T-cell (primary cell): Measurements from ENCODE around the gene MORN1. TPM values are rescaled to one million over a fixed set of nuclear protein-coding genes. Genes with fewer than 3 reads are reported as not detected.

Source experiments
- ATAC-seq, 4 experiments: fragments of 200-7000 bp in 3 of 4; fragments of 150-1000 bp in 1 of 4; cut with Tn5 transposase; replicated peaks in 1 of 4; 1 replicate in 3 of 4; 2 replicates in 1 of 4; pipeline ENCODE4 v1.10.0; 2021; ENCODE audit warnings: moderate library complexity in 3 of 4, mild to moderate bottlenecking in 2 of 4, moderate number of reproducible peaks in 1 of 4
- CTCF ChIA-PET, 2 donors: fragments of 300-600 bp; sonication (Branson Sonifier 250); formaldehyde crosslinking; loops; one replicate each; lab custom pipeline; 2022; ENCODE audit warnings: antibody characterized with exemption in 2 of 2; lab: Charles Lee
- POLR2A ChIA-PET, 2 donors: fragments of 300-600 bp; sonication (Branson Sonifier 250); formaldehyde crosslinking; loops; one replicate each; lab custom pipeline; 2022; ENCODE audit warnings: antibody characterized with exemption in 2 of 2; lab: Charles Lee
- DNase-seq, 35 experiments: peaks; one replicate each; pipeline versions ENCODE4 v3.0.0 to v3.0.0-alpha.2; 2013 to 2023
- H3K27ac ChIP-seq: one replicate; pipeline ENCODE4 v1.5.1; 2013; ENCODE audit warnings: low read length
- H3K27me3 ChIP-seq, 2 experiments: replicated peaks in 1 of 2; 1 replicate in 1 of 2; 2 replicates in 1 of 2; pipeline versions ENCODE4 v1.6.1 to v1.7.0; 2013; ENCODE audit warnings: low read length in 1 of 2, mixed read lengths in 1 of 2; ENCODE audit not compliant: control insufficient read depth in 2 of 2, insufficient read depth in 2 of 2; ENCODE audit errors: extremely low read depth in 1 of 2
- H3K36me3 ChIP-seq, 2 donors: 1 replicate in 1 of 2; 2 replicates in 1 of 2; pipeline versions ENCODE4 v1.6.1 to v1.7.0; 2013; ENCODE audit warnings: low read length in 1 of 2; ENCODE audit not compliant: control insufficient read depth in 2 of 2, insufficient read depth in 1 of 2; ENCODE audit errors: extremely low read depth in 1 of 2
- H3K4me1 ChIP-seq, 2 experiments: 1 replicate in 1 of 2; 2 replicates in 1 of 2; pipeline versions ENCODE4 v1.6.1 to v1.7.0; 2013; ENCODE audit warnings: low read length in 2 of 2, mixed read lengths in 1 of 2; ENCODE audit not compliant: insufficient read depth in 2 of 2, control insufficient read depth in 1 of 2; ENCODE audit errors: extremely low read depth in 1 of 2
- H3K4me3 ChIP-seq, 2 donors: 1 replicate in 1 of 2; 2 replicates in 1 of 2; pipeline versions ENCODE4 v1.5.1 to v1.7.0; 2013; ENCODE audit warnings: mild to moderate bottlenecking in 2 of 2, low read length in 1 of 2, moderate library complexity in 1 of 2; ENCODE audit not compliant: control insufficient read depth in 1 of 2; ENCODE audit errors: extremely low read depth in 1 of 2
- H3K9me3 ChIP-seq: 2 replicates; pipeline ENCODE4 v1.7.0; 2013
- H3K27ac Mint-ChIP-seq, 2 donors: one replicate each; pipeline ENCODE4 v1.8.0; 2020 to 2021; ENCODE audit warnings: mild to moderate bottlenecking in 2 of 2, mixed read lengths in 2 of 2
- H3K27me3 Mint-ChIP-seq, 2 donors: one replicate each; pipeline ENCODE4 v1.8.0; 2021 to 2022; ENCODE audit warnings: mixed read lengths in 2 of 2
- H3K36me3 Mint-ChIP-seq: one replicate; pipeline ENCODE4 v1.8.0; 2021; ENCODE audit warnings: mixed read lengths
- H3K4me1 Mint-ChIP-seq, 3 donors: one replicate each; pipeline ENCODE4 v1.8.0; 2020 to 2022; ENCODE audit warnings: mixed read lengths in 3 of 3, mild to moderate bottlenecking in 1 of 3
- H3K4me3 Mint-ChIP-seq, 3 donors: one replicate each; pipeline ENCODE4 v1.8.0; 2020 to 2022; ENCODE audit warnings: mild to moderate bottlenecking in 3 of 3, mixed read lengths in 3 of 3, moderate library complexity in 3 of 3
- H3K9me3 Mint-ChIP-seq, 3 donors: one replicate each; pipeline ENCODE4 v1.8.0; 2020 to 2022; ENCODE audit warnings: mixed read lengths in 3 of 3
- WGBS: methylation state at CpG from one replicate; pipeline ENCODE4 v1.1.5; 2013; ENCODE audit warnings: missing lambda C conversion rate; ENCODE audit not compliant: insufficient coverage; 5-methylcytosine and 5-hydroxymethylcytosine counted together
- total RNA-seq, 35 experiments: library from RNA in 6 of 35; stranded (reverse) in 6 of 35; fragments of 120-200 nt in 1 of 35; gene quantifications; one replicate each; pipeline versions ENCODE4 v1.2.1 to v1.2.4 and lab custom pipeline; 2013 to 2026

The MORN1 gene
- total RNA-seq, 5 donors from 2014 or later (not counting 1 experiment from before 2014, with no cell fraction given): 8.2 to 17.5 (median 13.2) TPM

DNA sequence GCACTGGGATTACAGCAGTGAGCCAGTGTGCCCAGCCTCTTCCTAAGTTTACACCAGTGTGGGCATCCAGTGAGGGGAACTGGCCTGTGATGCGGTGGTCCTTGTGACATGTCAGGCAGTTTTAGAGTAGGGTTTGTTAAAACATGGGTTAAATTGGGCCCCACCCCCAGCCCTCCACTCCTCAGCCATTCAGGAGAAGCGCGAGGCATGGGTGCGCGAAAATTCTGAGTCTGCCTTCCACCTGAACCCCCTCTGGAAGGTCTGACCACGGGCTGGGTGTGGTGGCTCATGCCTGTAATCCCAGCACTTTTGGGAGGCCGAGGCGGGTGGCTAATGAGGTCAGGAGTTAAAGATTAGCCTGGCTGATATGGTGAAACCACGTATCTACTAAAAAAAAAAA is 111.5 kb downstream of the MORN1 start:
- DNase-seq: no peak
- 87% methylated on average over 5 of the region's 9 CpGs for WGBS
- no peak overlapping the region for H3K4me3 ChIP-seq
- peaks cover 2 to 12% of the 10 kb centered on the region in 2 donors for H3K36me3 ChIP-seq
- ChIA-PET CTCF (no interaction called here), POLR2A (no interaction called here)
- no peak overlapping the region for H3K4me3 Mint-ChIP-seq
- H3K27me3 Mint-ChIP-seq: no peaks in the 10 kb centered on the region
- no peaks in the 10 kb centered on the region for H3K27me3 ChIP-seq
- H3K4me1 Mint-ChIP-seq: peaks cover 42 to 53% (median 48%) of the 10 kb centered on the region in 3 donors
- no peaks in the 10 kb centered on the region for H3K9me3 ChIP-seq
- no peaks in the 10 kb centered on the region for H3K9me3 Mint-ChIP-seq
- no peak overlapping the region for H3K27ac ChIP-seq
- H3K27ac Mint-ChIP-seq: peak overlapping the region in 1 of 2 donors; percentile 6
- no peak for ATAC-seq
- peaks cover 11 to 66% of the 10 kb centered on the region in 2 experiments for H3K4me1 ChIP-seq
- H3K36me3 Mint-ChIP-seq: peaks cover 9% of the 10 kb centered on the region

DNA sequence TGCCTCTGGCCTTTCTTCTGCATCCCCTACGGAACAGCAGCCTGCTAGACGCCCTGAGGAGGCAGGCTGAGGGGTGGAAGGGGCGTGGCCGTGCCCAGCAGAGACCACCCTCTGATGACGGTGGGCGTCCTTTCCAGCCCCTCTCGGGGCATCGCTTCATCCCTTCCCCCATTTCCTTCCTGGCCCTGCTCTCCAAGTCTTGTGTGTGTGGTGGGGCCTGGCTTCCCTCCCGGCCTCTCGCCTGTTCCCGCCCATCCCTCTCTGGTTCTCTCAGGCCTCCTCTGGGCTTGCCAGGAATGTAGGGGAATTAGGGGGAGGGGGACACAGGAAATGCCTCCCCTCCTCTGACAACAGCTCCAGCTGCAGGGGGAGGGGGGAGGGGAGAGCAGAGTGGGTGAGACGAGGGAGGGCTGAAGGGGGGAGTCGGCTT is 112.1 kb downstream of the MORN1 start:
- peaks cover 9% of the 10 kb centered on the region for H3K36me3 Mint-ChIP-seq
- ATAC-seq (peak in 2 of 4 experiments; percentile 3 to 26), DNase-seq (no peak)
- no peaks in the 10 kb centered on the region for H3K9me3 Mint-ChIP-seq
- peaks cover 0 to 15% of the 10 kb centered on the region in 2 donors for H3K36me3 ChIP-seq
- peak overlapping the region in 1 of 3 donors; percentile 61 for H3K4me3 Mint-ChIP-seq
- H3K4me1 Mint-ChIP-seq: peaks cover 44 to 55% (median 50%) of the 10 kb centered on the region in 3 donors
- peaks cover 14 to 69% of the 10 kb centered on the region in 2 experiments for H3K4me1 ChIP-seq
- no peaks in the 10 kb centered on the region for H3K27me3 ChIP-seq
- no peaks in the 10 kb centered on the region for H3K27me3 Mint-ChIP-seq
- ChIA-PET CTCF (no interaction called here), POLR2A (no interaction called here)
- no peak overlapping the region for H3K27ac ChIP-seq
- H3K4me3 ChIP-seq: no peak overlapping the region
- WGBS: 50% methylated on average over 2 of the region's 13 CpGs
- H3K27ac Mint-ChIP-seq: peak overlapping the region in 1 of 2 donors; percentile 6
- H3K9me3 ChIP-seq: no peaks in the 10 kb centered on the region

- ATAC-seq (peak in 2 of 4 experiments; percentile 8 to 16), DNase-seq (no peak)
- H3K4me1 ChIP-seq: peaks cover 14 to 69% of the 10 kb centered on the region in 2 experiments
- H3K4me1 Mint-ChIP-seq: peaks cover 45 to 60% (median 54%) of the 10 kb centered on the region in 3 donors
- no peaks in the 10 kb centered on the region for H3K9me3 Mint-ChIP-seq
- H3K36me3 Mint-ChIP-seq: peaks cover 9% of the 10 kb centered on the region
- no peaks in the 10 kb centered on the region for H3K9me3 ChIP-seq
- CTCF ChIA-PET: no interaction called here
- no peak overlapping the region for H3K4me3 ChIP-seq
- peaks cover 0 to 18% of the 10 kb centered on the region in 2 donors for H3K36me3 ChIP-seq
- peak overlapping the region in 1 of 2 donors; percentile 6 for H3K27ac Mint-ChIP-seq
- no peak overlapping the region for H3K27ac ChIP-seq
- POLR2A ChIA-PET: no interaction called here
- no peaks in the 10 kb centered on the region for H3K27me3 ChIP-seq
- WGBS: 93% methylated on average over 8 of the region's 16 CpGs
- peak overlapping the region in 1 of 3 donors; percentile 61 for H3K4me3 Mint-ChIP-seq
- no peaks in the 10 kb centered on the region for H3K27me3 Mint-ChIP-seq
Measured at GRCh38 chr1:2278591-2279209, 112.7 kb downstream of the MORN1 start.

DNA sequence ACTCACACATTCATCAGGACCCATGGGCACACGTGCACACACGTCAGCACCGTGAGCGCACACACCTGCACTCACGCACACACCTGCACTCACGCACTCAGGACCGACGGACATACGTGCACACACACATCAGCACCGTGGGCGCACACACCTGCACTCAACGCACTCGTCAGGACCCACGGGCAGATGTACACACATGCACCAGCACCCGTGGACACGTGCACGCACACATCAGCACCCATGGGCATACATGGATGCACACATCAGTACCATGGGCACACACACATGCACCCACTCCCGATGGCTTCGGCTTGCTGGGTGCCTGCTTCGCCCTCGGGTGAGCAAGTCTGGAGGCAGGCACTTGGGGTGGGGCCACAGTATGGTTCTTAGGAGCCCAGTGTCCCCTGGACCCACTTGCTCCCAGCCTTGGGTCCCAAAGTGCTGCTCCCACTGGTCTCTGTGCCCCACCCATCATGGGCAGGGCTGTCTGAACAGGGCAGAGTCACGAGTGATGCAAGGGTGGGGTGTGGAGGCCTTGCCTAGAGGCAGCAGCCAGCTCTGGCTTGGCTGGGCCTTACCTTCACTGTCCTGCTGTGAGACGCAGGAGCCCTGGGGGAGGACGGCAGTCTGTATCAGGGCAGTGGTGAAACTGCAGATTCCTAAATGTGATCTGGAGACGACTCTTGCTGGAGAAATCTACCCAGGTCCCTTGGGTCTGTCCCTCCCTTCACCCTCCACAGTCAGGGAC is 113.4 kb downstream of the MORN1 start:
- Histone ChIP-seq H3K27me3 (no peaks in the 10 kb centered on the region), H3K27ac (no peak overlapping the region), H3K9me3 (no peaks in the 10 kb centered on the region), H3K4me1 (peaks cover 14 to 70% of the 10 kb centered on the region in 2 experiments), H3K36me3 (peaks cover 0 to 14% of the 10 kb centered on the region in 2 donors), H3K4me3 (no peak overlapping the region)
- no peaks in the 10 kb centered on the region for H3K9me3 Mint-ChIP-seq
- peak overlapping the region in 1 of 3 donors; percentile 61 for H3K4me3 Mint-ChIP-seq
- no peaks in the 10 kb centered on the region for H3K27me3 Mint-ChIP-seq
- 97% methylated on average over 24 of the region's 25 CpGs for WGBS
- CTCF ChIA-PET: no interaction called here
- DNase-seq (no peak), ATAC-seq (peak in 1 of 4 experiments; percentile 3)
- POLR2A ChIA-PET: no interaction called here
- H3K36me3 Mint-ChIP-seq: peaks cover 9% of the 10 kb centered on the region
- no peak overlapping the region for H3K27ac Mint-ChIP-seq
- H3K4me1 Mint-ChIP-seq: peaks cover 52 to 65% (median 58%) of the 10 kb centered on the region in 3 donors

DNA sequence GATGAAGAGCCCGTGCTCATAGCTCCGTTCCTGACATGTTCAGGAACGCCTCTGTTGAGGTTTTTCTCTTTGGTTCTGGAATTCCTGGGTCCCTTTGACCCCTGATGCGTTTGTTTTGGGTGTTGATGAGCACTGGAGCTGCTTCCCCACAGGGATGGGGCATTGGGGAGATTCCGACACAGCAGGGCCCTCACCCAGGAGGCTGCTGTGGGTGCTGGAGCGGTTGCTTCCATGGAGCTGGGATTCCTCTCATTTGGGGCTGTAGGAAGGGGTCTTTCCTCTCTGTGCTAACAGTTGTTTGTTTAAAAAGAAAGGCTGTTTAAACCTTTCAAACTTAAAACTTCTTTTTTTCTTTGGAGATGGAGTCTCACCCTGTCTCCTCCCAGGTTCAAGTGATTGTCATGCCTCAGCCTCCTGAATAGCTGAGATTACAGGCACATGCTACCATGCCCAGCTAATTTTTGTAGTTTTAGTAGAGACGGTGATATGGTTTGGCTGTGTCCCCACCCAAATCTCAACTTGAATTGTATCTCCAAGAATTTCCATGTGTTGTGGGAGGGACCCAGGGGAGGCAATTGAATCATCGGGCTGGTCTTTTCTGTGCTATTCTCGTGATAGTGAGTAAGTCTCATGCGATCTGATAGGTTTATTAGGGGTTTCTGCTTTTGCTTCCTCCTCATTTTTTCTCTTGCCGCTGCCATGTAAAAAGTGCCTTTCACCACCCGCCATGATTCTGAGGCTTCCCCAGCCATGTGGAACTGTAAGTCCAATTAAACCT is 114.4 kb downstream of the MORN1 start:
- H3K4me3 ChIP-seq: no peak overlapping the region
- H3K4me1 ChIP-seq: peaks cover 14 to 74% of the 10 kb centered on the region in 2 experiments
- Mint-ChIP-seq H3K4me1 (peaks cover 56 to 72% (median 62%) of the 10 kb centered on the region in 3 donors), H3K9me3 (no peaks in the 10 kb centered on the region), H3K27me3 (no peaks in the 10 kb centered on the region), H3K4me3 (peak overlapping the region in 1 of 3 donors; percentile 61), H3K27ac (peak overlapping the region; percentile 55 to 77), H3K36me3 (peaks cover 9% of the 10 kb centered on the region)
- ATAC-seq (no peak), DNase-seq (no peak)
- WGBS: 93% methylated on average over 7 of the region's 12 CpGs
- no peak overlapping the region for H3K27ac ChIP-seq
- peaks cover 0 to 8% of the 10 kb centered on the region in 2 donors for H3K36me3 ChIP-seq
- POLR2A ChIA-PET: interaction anchor here in 1 of 2 donors (0.6 kb wide), 1 partner anchor 25 kb away, joined by 3 read pairs; no protein-coding TSS in a partner anchor
- CTCF ChIA-PET: interaction anchor here (0.5 to 0.9 kb wide), 2 partner anchors 33 to 372 kb away, joined by 3 read pairs; no protein-coding TSS in a partner anchor
- H3K9me3 ChIP-seq: no peaks in the 10 kb centered on the region
- no peaks in the 10 kb centered on the region for H3K27me3 ChIP-seq
